Body of pancreas (tissue), 4 donors: Measurements from ENCODE around the gene PPP1R7. TPM values are rescaled to one million over a fixed set of nuclear protein-coding genes. Genes with fewer than 3 reads are reported as not detected.

ENCODE experiments used
- ATAC-seq: fragments of 150-250 bp; one replicate; pipeline ENCODE4 v1.9.1; 2016
- DNase-seq, 4 donors: peaks; one replicate each; pipeline ENCODE4 v3.0.0-alpha.2; 2019
- H3K27ac ChIP-seq, 4 donors: fragments of 200-600 bp; sonication (generic); 1 replicate in 3 of 4; 2 replicates in 1 of 4; pipeline versions ENCODE4 v1.5.1 to v1.6.1; 2016 to 2019; ENCODE audit warnings: mild to moderate bottlenecking in 1 of 4, mixed read lengths in 1 of 4, moderate library complexity in 1 of 4
- H3K27me3 ChIP-seq, 2 donors: fragments of 200-600 bp; sonication (generic); one replicate each; pipeline ENCODE4 v1.6.0; 2016; ENCODE audit warnings: mild to moderate bottlenecking in 1 of 2
- H3K36me3 ChIP-seq, 2 donors: fragments of 200-600 bp; sonication (generic); replicated peaks in 1 of 2; 2 replicates each; pipeline ENCODE4 v1.5.1; 2016; ENCODE audit warnings: low read depth in 2 of 2; ENCODE audit not compliant: insufficient read depth in 1 of 2
- H3K4me1 ChIP-seq: fragments of 200-600 bp; sonication (generic); one replicate; pipeline ENCODE4 v1.6.0; 2016
- H3K4me3 ChIP-seq, 2 donors: fragments of 200-600 bp; sonication (generic); 1 replicate in 1 of 2; 2 replicates in 1 of 2; pipeline ENCODE4 v1.5.1; 2016 to 2019
- H3K9me3 ChIP-seq, 3 donors: fragments of 200-600 bp; sonication (generic); 1 replicate in 2 of 3; 2 replicates in 1 of 3; pipeline ENCODE4 v1.5.1; 2016
- CTCF ChIP-seq, 7 experiments: fragments of 450-650 bp in 4 of 7; fragments of 200-600 bp in 3 of 7; sonication (generic) in 3 of 7; IDR thresholded peaks; one replicate each; pipeline ENCODE4 v1.5.1; 2016 to 2019; ENCODE audit warnings: antibody characterized with exemption in 7 of 7
- POLR2A ChIP-seq, 3 donors: fragments of 450-650 bp; IDR thresholded peaks; one replicate each; pipeline ENCODE4 v1.6.1; 2016; ENCODE audit warnings: antibody characterized with exemption in 3 of 3, mild to moderate bottlenecking in 2 of 3
- WGBS, 2 donors: methylation state at CpG; one replicate each; pipeline ENCODE4 v1.1.5; 2017; 5-methylcytosine and 5-hydroxymethylcytosine counted together
- intact Hi-C: fragments of 100-400 bp; cut with DNase I; formaldehyde crosslinking; loops from one replicate; pipeline ENCODE4 v1.15.1; 2023
- total RNA-seq, 2 donors: library from RNA; depleted of rRNA; stranded (reverse); fragments of >200 nt; gene quantifications; one replicate each; pipeline ENCODE4 v1.1.0, GENCODE V29; 2016

Gene PPP1R7
- total RNA-seq, 2 donors from 2014 or later: 27.0 to 99.4 TPM

- DNase-seq (no peak), ATAC-seq (no peak)
- TF ChIP-seq CTCF (IDR thresholded peaks at IDR 0.05) (no peak), POLR2A (IDR thresholded peaks at IDR 0.05) (no peak)
- H3K36me3 ChIP-seq: peaks cover 0 to 38% of the 10 kb centered on the region in 2 donors
- intact Hi-C loops: no loop called here
- H3K27ac ChIP-seq: no peak overlapping the region
- H3K27me3 ChIP-seq: no peaks in the 10 kb centered on the region
- H3K4me3 ChIP-seq: no peak overlapping the region
- H3K9me3 ChIP-seq: peaks cover 0 to 8% (median 0%) of the 10 kb centered on the region in 3 donors
- H3K4me1 ChIP-seq: no peaks in the 10 kb centered on the region
- WGBS, 2 donors: 90 to 96% methylated on average over 11 to 14 of the region's 15 CpGs
Measured at GRCh38 chr2:241168366-241168765, 18.1 kb downstream of the PPP1R7 start.

DNA sequence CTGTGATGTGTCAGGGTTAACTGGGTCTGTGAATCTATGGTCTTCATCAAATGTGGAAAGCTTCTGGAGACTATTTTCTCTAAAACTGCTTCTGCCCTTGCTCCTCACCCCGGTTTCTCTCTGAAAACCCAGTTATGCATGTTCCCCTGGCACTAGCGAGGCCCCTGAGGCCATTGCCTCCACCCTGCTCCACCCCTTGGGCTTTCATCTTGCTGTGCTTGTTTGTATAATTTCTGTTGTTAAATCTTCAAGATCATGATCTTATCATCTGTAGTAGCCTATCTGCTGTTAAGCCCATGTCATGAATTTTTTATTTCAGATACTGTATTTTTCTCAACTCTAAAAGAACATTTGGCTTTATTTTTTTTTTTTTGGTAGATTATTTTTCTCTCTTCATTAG is 23.3 kb downstream of the PPP1R7 start:
- Histone ChIP-seq H3K9me3 (peaks cover 0 to 8% (median 0%) of the 10 kb centered on the region in 3 donors), H3K27ac (no peak overlapping the region), H3K36me3 (peaks cover 4 to 18% of the 10 kb centered on the region in 2 donors), H3K4me3 (no peak overlapping the region), H3K4me1 (no peaks in the 10 kb centered on the region), H3K27me3 (no peaks in the 10 kb centered on the region)
- ATAC-seq (no peak), DNase-seq (no peak)
- TF ChIP-seq POLR2A (IDR thresholded peaks at IDR 0.05) (no peak), CTCF (IDR thresholded peaks at IDR 0.05) (no peak)
- 98 to 100% methylated on average over 2 of the region's 2 CpGs for WGBS, 2 donors
- intact Hi-C loops: no loop called here

DNA sequence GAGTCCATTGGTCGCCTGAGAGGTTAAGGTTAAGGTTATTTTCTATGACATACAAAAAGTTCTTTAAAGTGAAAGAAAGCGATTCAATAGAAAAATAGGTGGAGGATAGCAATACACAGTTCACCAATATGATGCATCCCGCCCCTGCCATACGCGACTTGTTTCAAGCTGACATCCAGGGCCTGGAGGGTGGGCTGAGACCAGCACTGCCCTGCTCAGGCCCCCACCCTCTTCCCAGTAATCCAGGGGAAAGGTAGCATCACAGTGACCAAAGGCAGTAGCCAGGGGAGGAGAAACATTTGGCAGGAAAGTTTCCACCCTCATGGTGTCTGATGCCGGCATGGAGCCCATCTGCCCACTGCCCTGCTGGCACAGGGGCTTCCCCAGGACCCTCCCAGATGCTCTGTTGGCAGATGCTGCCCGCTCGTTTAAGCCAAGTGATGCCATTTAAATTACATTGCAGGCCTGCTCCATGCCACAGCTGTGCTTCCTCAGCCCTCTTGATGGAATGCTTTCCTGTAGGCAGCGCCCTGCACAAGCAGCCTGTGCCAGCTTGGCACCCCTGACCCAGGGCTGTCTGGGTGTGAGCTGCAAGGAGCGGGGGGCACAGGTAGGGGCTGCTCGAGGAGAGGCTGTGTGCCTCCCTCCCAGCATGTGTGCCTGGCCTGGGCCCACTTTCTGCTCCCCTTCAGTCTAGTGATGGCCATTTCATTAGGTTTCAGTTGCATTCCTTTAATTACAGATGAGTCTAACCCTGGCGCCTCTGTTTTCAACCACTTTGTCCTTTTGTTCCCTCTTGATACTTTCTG is 27.5 kb downstream of the PPP1R7 start:
- Histone ChIP-seq H3K27ac (no peak overlapping the region), H3K27me3 (no peaks in the 10 kb centered on the region), H3K9me3 (no peaks in the 10 kb centered on the region), H3K4me3 (no peak overlapping the region), H3K4me1 (no peaks in the 10 kb centered on the region), H3K36me3 (peaks cover 4 to 5% of the 10 kb centered on the region in 2 donors)
- DNase-seq (no peak), ATAC-seq (no peak)
- WGBS, 2 donors: 94 to 96% methylated on average over 11 to 12 of the region's 12 CpGs
- intact Hi-C loops: no loop called here
- TF ChIP-seq POLR2A (IDR thresholded peaks at IDR 0.05) (no peak), CTCF (IDR thresholded peaks at IDR 0.05) (no peak)

- DNase-seq (no peak), ATAC-seq (no peak)
- Histone ChIP-seq H3K27ac (no peak overlapping the region), H3K4me3 (no peak overlapping the region), H3K9me3 (no peaks in the 10 kb centered on the region), H3K4me1 (no peaks in the 10 kb centered on the region), H3K27me3 (no peaks in the 10 kb centered on the region), H3K36me3 (peaks cover 4 to 9% of the 10 kb centered on the region in 2 donors)
- intact Hi-C loops: no loop called here
- no peak for TF ChIP-seq POLR2A (IDR thresholded peaks at IDR 0.05)
- no peak for TF ChIP-seq CTCF (IDR thresholded peaks at IDR 0.05)
- 82 to 84% methylated on average over 4 of the region's 4 CpGs for WGBS, 2 donors
Measured at GRCh38 chr2:241178961-241179360, 28.7 kb downstream of the PPP1R7 start.

DNA sequence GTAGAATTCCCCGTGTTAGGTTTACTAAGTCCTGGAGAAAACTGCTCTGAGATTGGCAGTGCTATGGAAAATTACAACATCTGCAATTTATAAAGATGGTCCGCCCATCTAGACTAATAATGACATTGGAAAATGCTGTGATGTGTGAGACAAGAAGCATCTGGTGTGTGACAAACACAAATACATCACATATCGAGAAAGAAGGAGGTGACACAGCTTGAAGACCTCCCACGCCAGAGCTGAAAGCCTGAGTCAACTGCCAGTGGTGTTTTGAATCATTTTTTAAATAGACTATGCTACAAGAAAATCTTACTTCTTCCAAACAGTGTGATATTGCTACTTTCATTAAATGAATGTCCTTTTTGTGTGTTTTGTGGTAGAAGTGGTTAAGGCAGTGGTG is 29.6 kb downstream of the PPP1R7 start:
- no peaks in the 10 kb centered on the region for H3K27me3 ChIP-seq
- no peak overlapping the region for H3K27ac ChIP-seq
- no peaks in the 10 kb centered on the region for H3K9me3 ChIP-seq
- peaks cover 0 to 9% of the 10 kb centered on the region in 2 donors for H3K36me3 ChIP-seq
- ATAC-seq (no peak), DNase-seq (no peak)
- no peak for TF ChIP-seq CTCF (IDR thresholded peaks at IDR 0.05)
- TF ChIP-seq POLR2A (IDR thresholded peaks at IDR 0.05): no peak
- intact Hi-C loops: no loop called here
- H3K4me3 ChIP-seq: no peak overlapping the region
- no peaks in the 10 kb centered on the region for H3K4me1 ChIP-seq
- 71 to 75% methylated on average over 4 of the region's 4 CpGs for WGBS, 2 donors
